HepG2 (cell line): ENCODE data around the gene ZBTB45. TPM values are rescaled to one million over a fixed set of nuclear protein-coding genes. Genes with fewer than 3 reads are reported as not detected.

Experiments
- ATF7-NPFF ChIP-seq: sonication (generic); formaldehyde crosslinking; IDR thresholded peaks from 2 replicates; pipeline ENCODE4 v1.8.1; 2023; ENCODE audit warnings: mild to moderate bottlenecking, low read depth, missing genetic modification reagents, moderate library complexity
- ATRX ChIP-seq: sonication (generic); formaldehyde crosslinking; IDR thresholded peaks from 2 replicates; pipeline ENCODE4 v1.4.0; 2020; ENCODE audit warnings: missing genetic modification reagents, borderline replicate concordance
- ETV5 ChIP-seq: IDR thresholded peaks from 2 replicates; pipeline ENCODE4 v1.6.1; 2018; ENCODE audit warnings: missing biosample characterization, missing genetic modification reagents, inconsistent platforms, borderline replicate concordance
- GATAD1 ChIP-seq: IDR thresholded peaks from 2 replicates; pipeline ENCODE4 v1.6.1; 2016; ENCODE audit warnings: missing genetic modification reagents, missing compliant biosample characterization
- HDAC1 ChIP-seq: sonication (generic); formaldehyde crosslinking; IDR thresholded peaks from 2 replicates; pipeline ENCODE4 v1.5.1; 2020; ENCODE audit warnings: mild to moderate bottlenecking, missing genetic modification reagents
- MED8 ChIP-seq: sonication (generic); formaldehyde crosslinking; IDR thresholded peaks from 2 replicates; pipeline ENCODE4 v1.8.1; 2023; ENCODE audit warnings: mild to moderate bottlenecking, missing genetic modification reagents; ENCODE audit not compliant: insufficient replicate concordance
- RARG ChIP-seq: sonication (generic); formaldehyde crosslinking; IDR thresholded peaks from 2 replicates; pipeline ENCODE4 v1.4.0; 2020; ENCODE audit warnings: low read depth, mild to moderate bottlenecking, missing genetic modification reagents
- SRSF9 ChIP-seq: fragments of 200-400 bp; formaldehyde crosslinking; IDR thresholded peaks from 2 replicates; pipeline ENCODE4 v1.6.1; 2018; ENCODE audit warnings: borderline replicate concordance, mild to moderate bottlenecking, low read depth, low read length; ENCODE audit not compliant: insufficient read depth, poor library complexity, severe bottlenecking
- XBP1 ChIP-seq: sonication (generic); formaldehyde crosslinking; IDR thresholded peaks from 2 replicates; pipeline ENCODE4 v1.5.0; 2020; ENCODE audit warnings: missing genetic modification reagents
- ZFP90 ChIP-seq: sonication (generic); formaldehyde crosslinking; IDR thresholded peaks from 2 replicates; pipeline ENCODE4 v1.8.0; 2022; ENCODE audit warnings: missing genetic modification reagents, mild to moderate bottlenecking, inconsistent platforms, borderline replicate concordance
- ZNF207 ChIP-seq: fragments of 450-650 bp; IDR thresholded peaks from 2 replicates; pipeline ENCODE4 v1.6.1; 2016; ENCODE audit warnings: antibody characterized with exemption, borderline replicate concordance
- ZNF75D ChIP-seq: sonication (generic); formaldehyde crosslinking; IDR thresholded peaks from 2 replicates; pipeline ENCODE4 v1.8.1; 2023; ENCODE audit warnings: missing genetic modification reagents, mild to moderate bottlenecking, borderline replicate concordance
- polyA plus RNA-seq, 8 experiments: library from polyadenylated mRNA; depleted of rRNA in 3 of 8; stranded (reverse) in 7 of 8; unstranded in 1 of 8; fragments of >200 nt; fragmentation: Illumina TruSeq in 4 of 8; extraction: Trizol in 4 of 8; gene quantifications; 2 replicates each; pipeline versions ENCODE4 v1.2.1 to v1.2.3, GENCODE V29; 2011 to 2016; ENCODE audit warnings: low read depth in 4 of 8, missing spikeins in 1 of 8, mixed read lengths in 1 of 8; ENCODE audit not compliant: insufficient read depth in 1 of 8
- total RNA-seq, 5 experiments: library from RNA; depleted of rRNA; stranded (reverse); fragments of >200 nt; fragmentation: Illumina TruSeq; extraction: Trizol; gene quantifications; 2 replicates each; pipeline ENCODE4 v1.2.3, GENCODE V29; 2016; ENCODE audit warnings: low read depth in 1 of 5
- TF ChIP-seq, protein P1 (sequence below): sonication (generic); formaldehyde crosslinking; IDR thresholded peaks from 2 replicates; pipeline ENCODE4 v1.8.1; 2022; ENCODE audit warnings: mild to moderate bottlenecking, missing genetic modification reagents
- TF ChIP-seq, protein P2 (sequence below): sonication (generic); formaldehyde crosslinking; IDR thresholded peaks from 2 replicates; pipeline ENCODE4 v1.4.0; 2020; ENCODE audit warnings: mild to moderate bottlenecking, missing genetic modification reagents
- TF ChIP-seq, protein P3 (sequence below): sonication (generic); formaldehyde crosslinking; IDR thresholded peaks from 2 replicates; pipeline ENCODE4 v1.8.1; 2023; ENCODE audit warnings: missing genetic modification reagents, mild to moderate bottlenecking, borderline replicate concordance
- TF ChIP-seq, protein P4 (sequence below): sonication (generic); formaldehyde crosslinking; IDR thresholded peaks from 2 replicates; pipeline ENCODE4 v1.4.0; 2020; ENCODE audit warnings: mild to moderate bottlenecking, missing genetic modification reagents
- TF ChIP-seq, protein P5 (sequence below): sonication (generic); formaldehyde crosslinking; IDR thresholded peaks from 2 replicates; pipeline ENCODE4 v1.4.0; 2020; ENCODE audit warnings: missing genetic modification reagents, borderline replicate concordance

The ZBTB45 gene
- total and polyA plus RNA-seq, 2 of the 13 experiments (the other 11 are each of a cell fraction or from before 2014, with no cell fraction given) = 3.0 to 3.7 TPM

DNA sequence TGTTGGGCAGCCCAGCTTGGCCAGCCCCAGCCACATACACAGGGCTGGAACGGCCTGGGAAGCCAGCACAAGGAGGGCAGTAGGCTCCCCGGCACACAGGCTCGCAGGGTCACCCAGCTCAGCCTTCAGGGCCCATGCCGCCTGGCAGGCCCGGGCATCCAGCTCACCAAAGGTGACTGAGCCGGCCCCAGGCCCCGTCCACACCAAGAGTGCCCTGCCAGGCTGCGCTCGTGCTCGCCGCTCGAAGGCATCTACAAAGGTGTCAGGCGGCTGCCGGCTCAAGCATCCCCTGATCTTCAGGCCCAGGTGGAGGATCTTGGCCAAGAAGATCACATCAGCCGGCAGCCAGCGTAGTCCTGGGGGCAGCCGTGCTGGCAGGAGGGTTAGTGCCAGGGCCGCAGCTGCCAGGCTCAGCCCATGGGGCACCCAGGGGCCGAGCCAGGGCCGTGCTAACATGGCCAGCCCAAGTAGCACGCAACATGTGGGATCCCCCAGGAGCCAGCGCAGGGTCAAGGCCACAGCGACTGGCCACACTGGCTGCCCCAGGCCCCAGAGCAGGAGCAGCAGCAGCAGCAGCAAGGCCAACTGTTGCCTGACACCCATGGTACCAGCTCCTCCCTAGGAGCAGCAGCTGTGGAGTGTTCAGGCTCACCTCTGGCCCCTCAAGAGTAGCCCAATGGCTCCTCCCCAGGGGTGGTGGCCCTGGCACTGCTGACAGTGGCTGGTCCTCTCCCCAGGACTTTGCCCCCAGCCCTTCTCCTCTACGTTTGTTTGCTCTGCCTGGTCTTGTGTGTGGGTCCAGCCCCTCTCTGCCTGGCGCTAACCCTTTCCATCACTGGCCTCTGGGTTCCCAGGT lies 8.0 kb downstream of the ZBTB45 start, which contains the start of gene SLC27A5 (continued):
- TF ChIP-seq ATF7-NPFF (0 out of 2 replicates have a peak, but pooled peaks have one; percentile 51), ATRX (CRISPR knock-in tag) (no peak), MED8 (no peak), GATAD1 (CRISPR knock-in tag) (0 out of 2 replicates have a peak, but pooled peaks have one; percentile 55), XBP1 (CRISPR knock-in tag) (no peak), ETV5 (CRISPR knock-in tag) (no peak), ZNF207 (no peak), RARG (CRISPR knock-in tag) (no peak), SRSF9 (no peak), ZFP90 (CRISPR knock-in tag) (peak; percentile 66), HDAC1 (CRISPR knock-in tag) (peak; percentile 74), ZNF75D (CRISPR knock-in tag) (no peak)
- TF ChIP-seq, protein P1, sequence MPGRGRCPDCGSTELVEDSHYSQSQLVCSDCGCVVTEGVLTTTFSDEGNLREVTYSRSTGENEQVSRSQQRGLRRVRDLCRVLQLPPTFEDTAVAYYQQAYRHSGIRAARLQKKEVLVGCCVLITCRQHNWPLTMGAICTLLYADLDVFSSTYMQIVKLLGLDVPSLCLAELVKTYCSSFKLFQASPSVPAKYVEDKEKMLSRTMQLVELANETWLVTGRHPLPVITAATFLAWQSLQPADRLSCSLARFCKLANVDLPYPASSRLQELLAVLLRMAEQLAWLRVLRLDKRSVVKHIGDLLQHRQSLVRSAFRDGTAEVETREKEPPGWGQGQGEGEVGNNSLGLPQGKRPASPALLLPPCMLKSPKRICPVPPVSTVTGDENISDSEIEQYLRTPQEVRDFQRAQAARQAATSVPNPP (CRISPR knock-in tag) = no peak
- TF ChIP-seq, protein P2, sequence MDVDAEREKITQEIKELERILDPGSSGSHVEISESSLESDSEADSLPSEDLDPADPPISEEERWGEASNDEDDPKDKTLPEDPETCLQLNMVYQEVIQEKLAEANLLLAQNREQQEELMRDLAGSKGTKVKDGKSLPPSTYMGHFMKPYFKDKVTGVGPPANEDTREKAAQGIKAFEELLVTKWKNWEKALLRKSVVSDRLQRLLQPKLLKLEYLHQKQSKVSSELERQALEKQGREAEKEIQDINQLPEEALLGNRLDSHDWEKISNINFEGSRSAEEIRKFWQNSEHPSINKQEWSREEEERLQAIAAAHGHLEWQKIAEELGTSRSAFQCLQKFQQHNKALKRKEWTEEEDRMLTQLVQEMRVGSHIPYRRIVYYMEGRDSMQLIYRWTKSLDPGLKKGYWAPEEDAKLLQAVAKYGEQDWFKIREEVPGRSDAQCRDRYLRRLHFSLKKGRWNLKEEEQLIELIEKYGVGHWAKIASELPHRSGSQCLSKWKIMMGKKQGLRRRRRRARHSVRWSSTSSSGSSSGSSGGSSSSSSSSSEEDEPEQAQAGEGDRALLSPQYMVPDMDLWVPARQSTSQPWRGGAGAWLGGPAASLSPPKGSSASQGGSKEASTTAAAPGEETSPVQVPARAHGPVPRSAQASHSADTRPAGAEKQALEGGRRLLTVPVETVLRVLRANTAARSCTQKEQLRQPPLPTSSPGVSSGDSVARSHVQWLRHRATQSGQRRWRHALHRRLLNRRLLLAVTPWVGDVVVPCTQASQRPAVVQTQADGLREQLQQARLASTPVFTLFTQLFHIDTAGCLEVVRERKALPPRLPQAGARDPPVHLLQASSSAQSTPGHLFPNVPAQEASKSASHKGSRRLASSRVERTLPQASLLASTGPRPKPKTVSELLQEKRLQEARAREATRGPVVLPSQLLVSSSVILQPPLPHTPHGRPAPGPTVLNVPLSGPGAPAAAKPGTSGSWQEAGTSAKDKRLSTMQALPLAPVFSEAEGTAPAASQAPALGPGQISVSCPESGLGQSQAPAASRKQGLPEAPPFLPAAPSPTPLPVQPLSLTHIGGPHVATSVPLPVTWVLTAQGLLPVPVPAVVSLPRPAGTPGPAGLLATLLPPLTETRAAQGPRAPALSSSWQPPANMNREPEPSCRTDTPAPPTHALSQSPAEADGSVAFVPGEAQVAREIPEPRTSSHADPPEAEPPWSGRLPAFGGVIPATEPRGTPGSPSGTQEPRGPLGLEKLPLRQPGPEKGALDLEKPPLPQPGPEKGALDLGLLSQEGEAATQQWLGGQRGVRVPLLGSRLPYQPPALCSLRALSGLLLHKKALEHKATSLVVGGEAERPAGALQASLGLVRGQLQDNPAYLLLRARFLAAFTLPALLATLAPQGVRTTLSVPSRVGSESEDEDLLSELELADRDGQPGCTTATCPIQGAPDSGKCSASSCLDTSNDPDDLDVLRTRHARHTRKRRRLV (CRISPR knock-in tag) = no peak
- TF ChIP-seq, protein P3, sequence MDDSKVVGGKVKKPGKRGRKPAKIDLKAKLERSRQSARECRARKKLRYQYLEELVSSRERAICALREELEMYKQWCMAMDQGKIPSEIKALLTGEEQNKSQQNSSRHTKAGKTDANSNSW = no peak
- TF ChIP-seq, protein P4, sequence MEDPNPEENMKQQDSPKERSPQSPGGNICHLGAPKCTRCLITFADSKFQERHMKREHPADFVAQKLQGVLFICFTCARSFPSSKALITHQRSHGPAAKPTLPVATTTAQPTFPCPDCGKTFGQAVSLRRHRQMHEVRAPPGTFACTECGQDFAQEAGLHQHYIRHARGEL = no peak
- TF ChIP-seq, protein P5, sequence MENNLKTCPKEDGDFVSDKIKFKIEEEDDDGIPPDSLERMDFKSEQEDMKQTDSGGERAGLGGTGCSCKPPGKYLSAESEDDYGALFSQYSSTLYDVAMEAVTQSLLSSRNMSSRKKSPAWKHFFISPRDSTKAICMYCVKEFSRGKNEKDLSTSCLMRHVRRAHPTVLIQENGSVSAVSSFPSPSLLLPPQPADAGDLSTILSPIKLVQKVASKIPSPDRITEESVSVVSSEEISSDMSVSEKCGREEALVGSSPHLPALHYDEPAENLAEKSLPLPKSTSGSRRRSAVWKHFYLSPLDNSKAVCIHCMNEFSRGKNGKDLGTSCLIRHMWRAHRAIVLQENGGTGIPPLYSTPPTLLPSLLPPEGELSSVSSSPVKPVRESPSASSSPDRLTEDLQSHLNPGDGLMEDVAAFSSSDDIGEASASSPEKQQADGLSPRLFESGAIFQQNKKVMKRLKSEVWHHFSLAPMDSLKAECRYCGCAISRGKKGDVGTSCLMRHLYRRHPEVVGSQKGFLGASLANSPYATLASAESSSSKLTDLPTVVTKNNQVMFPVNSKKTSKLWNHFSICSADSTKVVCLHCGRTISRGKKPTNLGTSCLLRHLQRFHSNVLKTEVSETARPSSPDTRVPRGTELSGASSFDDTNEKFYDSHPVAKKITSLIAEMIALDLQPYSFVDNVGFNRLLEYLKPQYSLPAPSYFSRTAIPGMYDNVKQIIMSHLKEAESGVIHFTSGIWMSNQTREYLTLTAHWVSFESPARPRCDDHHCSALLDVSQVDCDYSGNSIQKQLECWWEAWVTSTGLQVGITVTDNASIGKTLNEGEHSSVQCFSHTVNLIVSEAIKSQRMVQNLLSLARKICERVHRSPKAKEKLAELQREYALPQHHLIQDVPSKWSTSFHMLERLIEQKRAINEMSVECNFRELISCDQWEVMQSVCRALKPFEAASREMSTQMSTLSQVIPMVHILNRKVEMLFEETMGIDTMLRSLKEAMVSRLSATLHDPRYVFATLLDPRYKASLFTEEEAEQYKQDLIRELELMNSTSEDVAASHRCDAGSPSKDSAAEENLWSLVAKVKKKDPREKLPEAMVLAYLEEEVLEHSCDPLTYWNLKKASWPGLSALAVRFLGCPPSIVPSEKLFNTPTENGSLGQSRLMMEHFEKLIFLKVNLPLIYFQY (CRISPR knock-in tag) = no peak
